Vagina (tissue), 2 donors: ENCODE data around the gene POMC.

Experiments
- POLR2A ChIP-seq, 2 donors: fragments of 450-650 bp; IDR thresholded peaks; one replicate each; pipeline ENCODE4 v1.6.1; 2017; ENCODE audit warnings: antibody characterized with exemption in 2 of 2, mild to moderate bottlenecking in 2 of 2, moderate library complexity in 2 of 2
- POLR2AphosphoS5 ChIP-seq, 2 donors: sonication (generic); formaldehyde crosslinking; IDR thresholded peaks; one replicate each; pipeline ENCODE4 v1.9.0; 2017; ENCODE audit warnings: antibody characterized with exemption in 2 of 2, mild to moderate bottlenecking in 2 of 2, low read depth in 1 of 2; ENCODE audit not compliant: insufficient read depth in 1 of 2
- TF ChIP-seq, protein P1 (sequence below), 3 experiments: fragments of 450-650 bp in 2 of 3; fragments of 200-600 bp in 1 of 3; sonication (generic) in 1 of 3; IDR thresholded peaks; one replicate each; pipeline ENCODE4 v1.5.1; 2017 to 2019; ENCODE audit warnings: antibody characterized with exemption in 3 of 3, mild to moderate bottlenecking in 2 of 3, moderate library complexity in 2 of 3

DNA sequence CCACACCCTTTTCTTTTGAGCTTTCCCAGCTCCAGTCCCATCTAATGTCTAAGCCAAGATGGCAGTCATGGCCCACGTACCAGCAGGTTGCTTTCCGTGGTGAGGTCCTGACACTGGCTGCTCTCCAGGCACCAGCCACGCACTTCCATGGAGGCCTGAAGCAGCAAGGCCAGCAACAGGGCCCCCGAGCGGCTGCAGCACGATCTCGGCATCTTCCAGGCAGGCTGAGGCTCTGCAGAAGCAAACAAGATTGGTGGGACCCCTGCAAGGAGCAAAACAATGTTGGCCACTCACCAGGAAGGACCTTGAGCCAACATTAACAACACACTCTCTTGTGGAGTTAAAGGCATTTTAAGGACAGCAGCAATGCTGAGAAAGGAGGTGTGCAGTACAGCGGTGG, 3.8 kb downstream of the POMC start:
- TF ChIP-seq, protein P1, sequence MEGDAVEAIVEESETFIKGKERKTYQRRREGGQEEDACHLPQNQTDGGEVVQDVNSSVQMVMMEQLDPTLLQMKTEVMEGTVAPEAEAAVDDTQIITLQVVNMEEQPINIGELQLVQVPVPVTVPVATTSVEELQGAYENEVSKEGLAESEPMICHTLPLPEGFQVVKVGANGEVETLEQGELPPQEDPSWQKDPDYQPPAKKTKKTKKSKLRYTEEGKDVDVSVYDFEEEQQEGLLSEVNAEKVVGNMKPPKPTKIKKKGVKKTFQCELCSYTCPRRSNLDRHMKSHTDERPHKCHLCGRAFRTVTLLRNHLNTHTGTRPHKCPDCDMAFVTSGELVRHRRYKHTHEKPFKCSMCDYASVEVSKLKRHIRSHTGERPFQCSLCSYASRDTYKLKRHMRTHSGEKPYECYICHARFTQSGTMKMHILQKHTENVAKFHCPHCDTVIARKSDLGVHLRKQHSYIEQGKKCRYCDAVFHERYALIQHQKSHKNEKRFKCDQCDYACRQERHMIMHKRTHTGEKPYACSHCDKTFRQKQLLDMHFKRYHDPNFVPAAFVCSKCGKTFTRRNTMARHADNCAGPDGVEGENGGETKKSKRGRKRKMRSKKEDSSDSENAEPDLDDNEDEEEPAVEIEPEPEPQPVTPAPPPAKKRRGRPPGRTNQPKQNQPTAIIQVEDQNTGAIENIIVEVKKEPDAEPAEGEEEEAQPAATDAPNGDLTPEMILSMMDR (IDR thresholded peaks at IDR 0.05) = no peak
- TF ChIP-seq POLR2AphosphoS5 (IDR thresholded peaks at IDR 0.05; ENCODE audit: insufficient read depth in 1 of 2, low read depth in 1 of 2) = no peak
- TF ChIP-seq POLR2A (IDR thresholded peaks at IDR 0.05) = no peak
